Epithelial cell of proximal tubule (primary cell): ENCODE results near the gene ALS2. TPM values are rescaled to one million over a fixed set of nuclear protein-coding genes. Genes with fewer than 3 reads are reported as not detected.

ENCODE experiments used
- DNase-seq: peaks from one replicate; pipeline ENCODE4 v3.0.0-alpha.2; 2011; ENCODE audit warnings: low read depth
- H3K4me3 ChIP-seq: 2 replicates; pipeline ENCODE4 v1.5.1; 2011; ENCODE audit warnings: low read depth, mild to moderate bottlenecking, low read length
- CTCF ChIP-seq: conservative IDR thresholded peaks from 2 replicates; pipeline ENCODE4 v1.5.1; 2012; ENCODE audit warnings: low read depth, mild to moderate bottlenecking, low read length
- total RNA-seq: library from RNA; depleted of rRNA; stranded (reverse); fragments of >200 nt; gene quantifications from 2 replicates; pipeline ENCODE4 v1.2.3, GENCODE V29; 2015

ALS2 gene
- total RNA-seq, 1 donor from 2014 or later, result 15.6 TPM

- no peak overlapping the region for H3K4me3 ChIP-seq
- DNase-seq, result no peak
- no peak for TF ChIP-seq CTCF
Observed at GRCh38 chr2:201654616-201655384, 125.9 kb downstream of the ALS2 start.

GRCh38 chr2:201653221-201653620 is 127.5 kb downstream of the ALS2 start:
- TF ChIP-seq CTCF, result no peak
- H3K4me3 ChIP-seq, result no peak overlapping the region
- DNase-seq, result no peak

Other genes with a start within 250 kb of the ALS2 start
- 37.0 and 53.1 TPM in 2 replicates for gene TMEM237, start 137.4 kb downstream of the ALS2 start, total RNA-seq
- gene MPP4, start 82.3 kb downstream of the ALS2 start, total RNA-seq, result 1.0 TPM in 1 of 2 replicates, not detected in the other
- 2.3 and 6.4 TPM in 2 replicates for gene CDK15, start 25.6 kb upstream of the ALS2 start, total RNA-seq